ENCODE results near the gene UBXN2A. TPM values are rescaled to one million over a fixed set of nuclear protein-coding genes. Genes with fewer than 3 reads are reported as not detected.

The UBXN2A gene
- total RNA-seq, 1 experiment from 2014 or later: 15.1 TPM

DNA sequence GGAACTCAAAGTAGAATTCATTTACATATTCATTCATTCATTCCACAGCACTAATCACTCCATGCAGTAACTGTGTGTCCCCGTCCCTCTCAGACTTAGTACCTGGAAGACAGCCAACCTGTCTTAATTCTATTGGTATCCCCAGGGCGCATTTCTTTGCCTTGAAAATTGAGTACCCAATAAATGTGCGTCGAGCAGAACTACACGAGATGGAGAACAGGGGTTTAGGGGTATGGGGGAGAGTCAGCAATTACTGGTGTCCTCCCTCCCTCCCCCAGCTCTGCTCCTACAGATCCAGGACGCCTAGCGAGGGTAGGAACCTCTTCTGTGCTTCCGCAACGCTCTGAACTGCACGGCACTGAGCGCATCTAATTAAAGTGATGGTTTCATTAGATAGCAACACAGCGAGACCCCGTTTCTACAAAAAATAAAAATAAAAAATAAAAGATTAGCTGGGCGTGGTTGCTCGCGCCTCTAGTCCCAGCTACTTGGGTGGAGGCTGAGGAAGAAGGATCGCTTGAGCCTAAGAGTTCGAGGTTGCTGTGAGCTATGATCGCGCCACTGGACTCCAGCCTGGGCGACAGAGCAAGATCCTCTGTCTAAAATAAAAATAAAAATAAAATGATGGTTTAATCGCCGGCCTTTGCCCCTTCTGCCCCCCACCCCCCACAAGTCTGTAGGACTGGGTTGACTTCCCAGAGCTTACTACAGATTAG lies 108.7 kb downstream of the UBXN2A start:
- Mint-ChIP-seq H3K27ac (ENCODE audit: unreplicated experiment) (peak overlapping the region; percentile 63), H3K9me3 (ENCODE audit: low read depth, unreplicated experiment) (no peaks in the 10 kb centered on the region), H3K27me3 (ENCODE audit: unreplicated experiment) (no peaks in the 10 kb centered on the region), H3K4me3 (ENCODE audit: low read depth, unreplicated experiment) (no peak overlapping the region), H3K4me1 (ENCODE audit: low read depth, unreplicated experiment) (peaks cover 9% of the 10 kb centered on the region), H3K36me3 (ENCODE audit: insufficient read depth, unreplicated experiment) (peaks cover 29% of the 10 kb centered on the region)
- BruUV-seq (replicated peaks): no TSS peak
- DNase-seq: no peak
- no peak for TF ChIP-seq CTCF (IDR thresholded peaks at IDR 0.05; ENCODE audit: unreplicated experiment)
- intact Hi-C loops (cut with micrococcal nuclease; ENCODE audit: unreplicated experiment): no loop called here
- CTCF ChIA-PET: interaction anchor here (1.0 kb wide), 2 partner anchors 27 to 122 kb away, joined by 4 to 5 read pairs; partner anchors contain the start of genes ATAD2B and SF3B6

DNA sequence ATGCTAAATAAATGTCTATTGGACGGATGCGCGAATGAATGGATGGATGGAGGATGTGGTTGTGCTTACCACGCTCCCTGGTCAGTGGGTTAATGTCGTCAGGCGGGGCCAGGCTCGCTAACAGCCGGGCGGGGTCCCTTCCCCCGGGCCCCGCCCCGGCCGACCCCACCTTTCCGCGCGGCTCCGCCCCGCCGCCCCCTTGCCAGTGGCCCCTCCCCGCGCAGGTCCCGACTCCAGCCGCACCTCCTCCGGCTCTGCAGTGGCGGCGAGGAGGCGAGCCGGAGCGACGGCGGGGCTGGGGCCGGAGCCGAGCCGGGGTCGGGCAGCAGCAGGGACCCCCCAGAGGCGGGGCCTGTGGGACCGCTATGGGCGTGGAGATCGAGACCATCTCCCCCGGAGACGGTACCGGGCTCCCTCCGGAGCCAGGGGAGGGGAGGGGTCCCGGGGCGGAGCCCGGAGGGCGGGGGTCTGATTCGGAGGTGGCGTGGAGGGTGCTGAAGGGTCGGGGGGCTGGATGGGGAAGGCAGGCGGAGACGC lies 109.3 kb downstream of the UBXN2A start, which contains the start of gene FKBP1B:
TSS of gene FKBP1B (plus strand) at position 257 of the 537 bp plus-strand sequence. CDS start at position 366, 109 bp downstream.
- Mint-ChIP-seq H3K27me3 (ENCODE audit: unreplicated experiment) (no peaks in the 10 kb centered on the region), H3K4me1 (ENCODE audit: low read depth, unreplicated experiment) (peaks cover 9% of the 10 kb centered on the region), H3K36me3 (ENCODE audit: insufficient read depth, unreplicated experiment) (peaks cover 29% of the 10 kb centered on the region), H3K9me3 (ENCODE audit: low read depth, unreplicated experiment) (no peaks in the 10 kb centered on the region), H3K4me3 (ENCODE audit: low read depth, unreplicated experiment) (no peak within 1 kb of the TSS), H3K27ac (ENCODE audit: unreplicated experiment) (peak within 1 kb of the TSS; percentile 63)
- no TSS peak for BruUV-seq (replicated peaks)
- TF ChIP-seq CTCF (IDR thresholded peaks at IDR 0.05; ENCODE audit: unreplicated experiment): no peak
- intact Hi-C loops (cut with micrococcal nuclease; ENCODE audit: unreplicated experiment): no loop called here
- CTCF ChIA-PET: interaction anchor here (1.0 to 1.4 kb wide), 3 partner anchors 16 to 123 kb away, joined by 4 to 5 read pairs (median 4); partner anchors contain the start of genes ATAD2B and SF3B6
- peak; percentile 75 for DNase-seq

DNA sequence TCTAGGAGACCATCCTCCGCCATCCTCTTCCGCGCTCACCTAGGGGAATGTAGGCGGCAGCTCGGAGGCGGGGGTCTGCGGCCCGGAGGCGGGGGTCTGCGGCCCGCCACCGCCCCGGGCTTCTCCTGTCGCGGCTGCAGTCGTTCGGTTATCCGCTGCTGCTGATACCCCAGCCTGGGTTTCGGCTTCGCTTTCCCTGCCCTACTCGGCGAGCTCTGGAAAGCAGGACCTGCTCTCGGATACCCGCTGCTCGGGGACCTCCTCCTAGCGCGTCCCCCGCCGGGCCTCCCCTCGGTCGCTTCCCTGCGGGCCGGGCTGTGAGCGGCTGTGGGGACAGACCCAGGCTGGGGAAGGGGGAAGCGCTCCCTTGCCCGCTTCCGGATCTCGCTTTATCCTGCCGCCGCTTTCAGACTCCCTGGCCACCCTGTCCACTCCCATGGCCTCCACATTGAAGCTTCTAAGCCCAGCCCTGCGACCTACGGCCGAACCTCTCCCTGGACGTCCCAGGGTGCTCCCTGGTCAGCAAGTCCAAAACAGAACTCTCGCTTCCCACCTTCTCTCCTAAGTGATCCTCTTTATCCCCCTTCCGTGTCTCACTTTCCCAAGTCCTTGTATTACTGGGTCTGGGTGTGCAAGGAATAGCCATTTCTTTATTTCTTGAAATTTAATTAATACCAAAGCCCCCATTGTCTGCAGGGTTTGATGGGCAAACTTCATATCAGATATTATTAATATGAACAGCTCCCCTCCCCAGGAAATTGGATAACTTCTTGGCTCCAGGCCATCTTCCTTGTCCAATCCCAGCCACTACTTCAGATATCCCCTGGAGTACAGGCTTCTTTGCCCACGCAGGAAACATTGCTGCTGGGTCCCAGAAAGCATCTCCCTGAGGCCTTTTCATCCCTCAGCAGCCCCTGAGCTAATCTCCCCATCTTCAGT lies 110.0 kb downstream of the UBXN2A start:
- Mint-ChIP-seq H3K4me3 (ENCODE audit: low read depth, unreplicated experiment) (no peak overlapping the region), H3K36me3 (ENCODE audit: insufficient read depth, unreplicated experiment) (peaks cover 29% of the 10 kb centered on the region), H3K27me3 (ENCODE audit: unreplicated experiment) (no peaks in the 10 kb centered on the region), H3K9me3 (ENCODE audit: low read depth, unreplicated experiment) (no peaks in the 10 kb centered on the region), H3K27ac (ENCODE audit: unreplicated experiment) (no peak overlapping the region), H3K4me1 (ENCODE audit: low read depth, unreplicated experiment) (peaks cover 1% of the 10 kb centered on the region)
- intact Hi-C loops (cut with micrococcal nuclease; ENCODE audit: unreplicated experiment): no loop called here
- CTCF ChIA-PET: interaction anchor here (1.0 to 1.4 kb wide), 2 partner anchors 16 to 34 kb away, joined by 4 read pairs; partner anchors contain the start of gene TP53I3
- peak; percentile 18 for DNase-seq
- no TSS peak for BruUV-seq (replicated peaks)
- TF ChIP-seq CTCF (IDR thresholded peaks at IDR 0.05; ENCODE audit: unreplicated experiment): no peak

DNA sequence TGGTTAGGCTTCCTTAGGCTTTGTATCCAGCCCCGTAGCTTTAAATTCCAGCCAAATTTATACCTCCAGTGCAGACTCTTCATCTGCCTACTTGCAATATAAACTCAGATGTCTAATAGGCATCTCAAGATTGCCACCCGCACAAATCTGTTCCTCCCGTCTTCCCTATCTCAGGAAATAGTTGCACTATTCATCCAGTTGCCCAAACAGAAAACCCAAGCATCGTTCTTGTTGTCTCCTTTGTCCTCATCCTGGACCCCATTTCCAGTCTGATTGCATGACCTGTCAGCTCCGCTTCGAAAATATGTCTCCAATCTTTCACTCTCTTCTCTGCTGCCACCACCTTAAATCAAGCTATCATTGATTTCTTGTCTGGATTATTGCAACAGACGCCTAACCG lies 111.6 kb downstream of the UBXN2A start:
- no peak for TF ChIP-seq CTCF (IDR thresholded peaks at IDR 0.05; ENCODE audit: unreplicated experiment)
- no peaks in the 10 kb centered on the region for H3K4me1 Mint-ChIP-seq (ENCODE audit: low read depth, unreplicated experiment)
- CTCF ChIA-PET: interaction anchor here (0.6 kb wide), 1 partner anchor 524 kb away, joined by 4 read pairs; no protein-coding TSS in a partner anchor
- no TSS peak for BruUV-seq (replicated peaks)
- DNase-seq: no peak
- no peak overlapping the region for H3K4me3 Mint-ChIP-seq (ENCODE audit: low read depth, unreplicated experiment)
- intact Hi-C loops (cut with micrococcal nuclease; ENCODE audit: unreplicated experiment): no loop called here
- peaks cover 26% of the 10 kb centered on the region for H3K36me3 Mint-ChIP-seq (ENCODE audit: insufficient read depth, unreplicated experiment)
- H3K27ac Mint-ChIP-seq (ENCODE audit: unreplicated experiment): no peak overlapping the region
- H3K9me3 Mint-ChIP-seq (ENCODE audit: low read depth, unreplicated experiment): no peaks in the 10 kb centered on the region
- no peaks in the 10 kb centered on the region for H3K27me3 Mint-ChIP-seq (ENCODE audit: unreplicated experiment)

Measured in Calu3 (cell line).